Loucy (cell line): ENCODE measurements around the gene CNTN1.

Experiments used
- H2AFZ ChIP-seq: fragments of 200-600 bp; sonication (generic); 2 replicates; pipeline ENCODE4 v1.6.0; 2016; ENCODE audit warnings: antibody characterized with exemption, mild to moderate bottlenecking, low read length, moderate library complexity
- H3F3A ChIP-seq: fragments of 200-600 bp; 2 replicates; pipeline ENCODE4 v1.6.0; 2016; ENCODE audit warnings: antibody characterized with exemption, low read depth, mild to moderate bottlenecking
- H3K27me3 ChIP-seq: fragments of 200-600 bp; sonication (generic); 2 replicates; pipeline ENCODE4 v1.6.1; 2014; ENCODE audit warnings: low read length, mild to moderate bottlenecking; ENCODE audit not compliant: insufficient read depth, poor library complexity, severe bottlenecking
- H3K36me3 ChIP-seq: fragments of 200-600 bp; sonication (generic); 2 replicates; pipeline ENCODE4 v1.6.1; 2016; ENCODE audit warnings: low read length; ENCODE audit not compliant: insufficient read depth
- H3K4me1 ChIP-seq: fragments of 200-600 bp; sonication (generic); 2 replicates; pipeline ENCODE4 v1.5.1; 2014; ENCODE audit warnings: low read length, mild to moderate bottlenecking; ENCODE audit not compliant: insufficient read depth, poor library complexity, severe bottlenecking
- H3K4me2 ChIP-seq: fragments of 200-600 bp; sonication (generic); 2 replicates; pipeline ENCODE4 v1.6.0; 2014; ENCODE audit warnings: antibody characterized with exemption, low read length, low read depth, mild to moderate bottlenecking; ENCODE audit not compliant: poor library complexity, severe bottlenecking
- H3K4me3 ChIP-seq: fragments of 200-600 bp; sonication (generic); 2 replicates; pipeline ENCODE4 v1.5.1; 2014; ENCODE audit warnings: low read length, mild to moderate bottlenecking, mixed read lengths; ENCODE audit not compliant: poor library complexity, severe bottlenecking
- H3K79me2 ChIP-seq: fragments of 200-600 bp; sonication (generic); 2 replicates; pipeline ENCODE4 v1.6.1; 2014; ENCODE audit warnings: low read length; ENCODE audit not compliant: insufficient read depth
- H3K9ac ChIP-seq: fragments of 200-600 bp; sonication (generic); 2 replicates; pipeline ENCODE4 v1.6.0; 2014; ENCODE audit warnings: mild to moderate bottlenecking, low read depth, low read length, moderate library complexity; ENCODE audit not compliant: poor library complexity, severe bottlenecking
- H3K9me2 ChIP-seq: fragments of 200-600 bp; sonication (generic); replicated peaks from 2 replicates; pipeline ENCODE4 v1.6.1; 2016; ENCODE audit warnings: low read depth, low read length, mixed read lengths
- H3K9me3 ChIP-seq: fragments of 200-600 bp; sonication (generic); 2 replicates; pipeline ENCODE4 v1.6.1; 2014; ENCODE audit warnings: mild to moderate bottlenecking, antibody characterized with exemption, low read length, low read depth; ENCODE audit not compliant: insufficient read depth
- H4K20me1 ChIP-seq: fragments of 200-600 bp; sonication (generic); 2 replicates; pipeline ENCODE4 v1.6.0; 2014; ENCODE audit warnings: antibody characterized with exemption, low read length, mild to moderate bottlenecking; ENCODE audit not compliant: insufficient read depth, poor library complexity, severe bottlenecking
- CTCF ChIP-seq: fragments of 200-600 bp; sonication (generic); conservative IDR thresholded peaks from 2 replicates; pipeline ENCODE4 v1.5.1; 2014; ENCODE audit warnings: mild to moderate bottlenecking, antibody characterized with exemption, low read length
- EZH2phosphoT487 ChIP-seq: fragments of 200-600 bp; IDR thresholded peaks from 2 replicates; pipeline ENCODE4 v1.6.1; 2018; ENCODE audit warnings: antibody characterized with exemption, mild to moderate bottlenecking, moderate library complexity, borderline replicate concordance

Gene CNTN1

DNA sequence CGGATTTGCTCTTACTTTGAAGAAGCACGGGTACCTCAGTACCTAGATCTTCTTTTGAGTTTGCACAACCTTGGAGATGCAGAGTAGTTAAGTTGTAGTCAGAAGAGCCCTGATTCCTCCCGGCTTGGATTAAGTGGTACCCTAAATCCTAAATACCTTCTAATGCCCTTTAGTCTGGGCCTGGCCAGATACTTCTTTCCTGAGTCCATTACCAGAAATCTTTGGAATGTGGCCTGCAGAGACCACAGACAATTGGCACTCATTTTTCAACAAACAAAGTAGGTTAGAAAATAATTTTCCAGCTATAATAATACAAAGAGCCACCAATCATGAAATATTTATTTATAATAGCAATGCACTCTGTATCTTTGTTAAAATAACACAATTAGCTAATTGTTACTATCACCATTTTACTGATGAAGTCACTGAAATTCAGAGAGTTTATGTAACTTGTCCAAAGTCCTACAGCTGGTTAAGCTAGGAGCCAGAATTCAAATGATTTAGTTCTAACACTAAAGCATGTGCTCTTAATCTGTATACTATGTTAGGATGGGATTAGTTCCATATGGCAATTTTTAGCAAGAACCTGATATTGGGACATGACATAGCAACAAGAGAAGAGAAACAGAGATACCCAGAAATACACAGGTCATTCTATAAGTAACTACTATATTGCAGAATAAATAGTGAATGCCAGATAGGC, 363.8 kb downstream of the CNTN1 start:
- H3K4me1 ChIP-seq, result peaks cover 10% of the 10 kb centered on the region
- no peak overlapping the region for H3K9ac ChIP-seq
- no peak overlapping the region for H3K4me3 ChIP-seq
- no peaks in the 10 kb centered on the region for H3K27me3 ChIP-seq
- no peaks in the 10 kb centered on the region for H3K36me3 ChIP-seq
- peak overlapping the region; percentile 41 for H3K4me2 ChIP-seq
- H3K79me2 ChIP-seq, result no peaks in the 10 kb centered on the region
- H3F3A ChIP-seq, result no peaks in the 10 kb centered on the region
- no peak overlapping the region for H2AFZ ChIP-seq
- H4K20me1 ChIP-seq, result no peaks in the 10 kb centered on the region
- H3K9me2 ChIP-seq, result no peaks in the 10 kb centered on the region
- H3K9me3 ChIP-seq, result no peaks in the 10 kb centered on the region
- TF ChIP-seq EZH2phosphoT487 (no peak), CTCF (no peak)

DNA sequence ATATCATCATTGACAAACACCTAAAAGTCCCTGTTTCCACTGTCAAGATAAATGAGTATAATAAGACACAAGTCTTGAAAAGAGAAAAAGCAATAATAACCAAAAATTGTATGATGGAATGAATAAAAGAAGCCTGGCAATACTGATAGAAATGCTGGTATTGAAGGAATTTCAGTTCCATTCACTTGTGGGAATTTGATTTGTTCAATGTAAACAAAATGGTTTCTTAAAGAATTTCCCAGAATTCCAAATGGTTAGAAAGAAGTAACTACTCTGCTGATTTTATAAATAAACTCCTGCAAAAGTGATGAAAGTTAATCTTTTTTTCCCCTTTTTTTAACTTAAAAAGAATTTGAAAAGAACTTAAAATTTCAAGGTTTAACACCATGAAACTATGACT, 366.0 kb downstream of the CNTN1 start:
- Histone ChIP-seq H3F3A (no peaks in the 10 kb centered on the region), H3K79me2 (no peaks in the 10 kb centered on the region), H3K9me2 (no peaks in the 10 kb centered on the region), H2AFZ (no peak overlapping the region), H4K20me1 (no peaks in the 10 kb centered on the region), H3K9ac (no peak overlapping the region), H3K4me3 (no peak overlapping the region), H3K9me3 (no peaks in the 10 kb centered on the region), H3K27me3 (no peaks in the 10 kb centered on the region), H3K4me2 (no peak overlapping the region), H3K36me3 (no peaks in the 10 kb centered on the region), H3K4me1 (peaks cover 10% of the 10 kb centered on the region)
- TF ChIP-seq CTCF, result no peak
- no peak for TF ChIP-seq EZH2phosphoT487

GRCh38 chr12:41061192-41061591, 369.0 kb downstream of the CNTN1 start:
- H3K4me2 ChIP-seq, result no peak overlapping the region
- H2AFZ ChIP-seq, result no peak overlapping the region
- H3K9me2 ChIP-seq, result no peaks in the 10 kb centered on the region
- no peaks in the 10 kb centered on the region for H3K79me2 ChIP-seq
- no peaks in the 10 kb centered on the region for H4K20me1 ChIP-seq
- H3K27me3 ChIP-seq, result no peaks in the 10 kb centered on the region
- H3K4me1 ChIP-seq, result peaks cover 2% of the 10 kb centered on the region
- H3K9me3 ChIP-seq, result no peaks in the 10 kb centered on the region
- H3K36me3 ChIP-seq, result no peaks in the 10 kb centered on the region
- TF ChIP-seq CTCF (no peak), EZH2phosphoT487 (no peak)
- no peak overlapping the region for H3K4me3 ChIP-seq
- no peak overlapping the region for H3K9ac ChIP-seq
- no peaks in the 10 kb centered on the region for H3F3A ChIP-seq
